HepG2 (cell line): ENCODE data around the gene DCAF4L1. TPM values are rescaled to one million over a fixed set of nuclear protein-coding genes. Genes with fewer than 3 reads are reported as not detected.

Experiments used
- FOXP1 ChIP-seq, 2 experiments: fragments of 450-650 bp in 1 of 2; IDR thresholded peaks; 2 replicates each; pipeline ENCODE4 v1.6.1; 2017 to 2018; ENCODE audit warnings: antibody characterized with exemption in 1 of 2
- HMG20A ChIP-seq: IDR thresholded peaks from 2 replicates; pipeline ENCODE4 v1.6.1; 2016; ENCODE audit warnings: borderline replicate concordance
- HNF1B ChIP-seq: sonication (generic); formaldehyde crosslinking; IDR thresholded peaks from 2 replicates; pipeline ENCODE4 v1.5.1; 2020; ENCODE audit warnings: mild to moderate bottlenecking, moderate library complexity, missing genetic modification reagents
- HOXA5 ChIP-seq: sonication (generic); formaldehyde crosslinking; IDR thresholded peaks from 2 replicates; pipeline ENCODE4 v1.4.0; 2020; ENCODE audit warnings: missing genetic modification reagents
- NKX3-1 ChIP-seq: sonication (generic); formaldehyde crosslinking; IDR thresholded peaks from 2 replicates; pipeline ENCODE4 v1.5.0; 2020; ENCODE audit warnings: missing genetic modification reagents
- NR2C2 ChIP-seq: sonication (generic); formaldehyde crosslinking; IDR thresholded peaks from 2 replicates; pipeline ENCODE4 v1.4.0; 2020; ENCODE audit warnings: missing genetic modification reagents, mild to moderate bottlenecking, moderate library complexity, borderline replicate concordance
- NR2F1 ChIP-seq, 2 experiments: fragments of 450-650 bp in 1 of 2; formaldehyde crosslinking in 1 of 2; IDR thresholded peaks; 2 replicates each; pipeline versions ENCODE4 v1.5.0 to v1.6.1; 2016 to 2020; ENCODE audit warnings: mild to moderate bottlenecking in 1 of 2, missing compliant biosample characterization in 1 of 2, missing genetic modification reagents in 1 of 2, moderate library complexity in 1 of 2
- NRL ChIP-seq: sonication (generic); formaldehyde crosslinking; IDR thresholded peaks from 2 replicates; pipeline ENCODE4 v1.5.0; 2020; ENCODE audit warnings: missing genetic modification reagents, mild to moderate bottlenecking, moderate library complexity, borderline replicate concordance
- RAD21 ChIP-seq: fragments of 450-650 bp; formaldehyde crosslinking; IDR thresholded peaks from 2 replicates; pipeline ENCODE4 v1.5.0; 2020; ENCODE audit warnings: mild to moderate bottlenecking
- SIN3A ChIP-seq: IDR thresholded peaks from 2 replicates; pipeline ENCODE4 v1.6.1; 2011; ENCODE audit warnings: low read depth, mild to moderate bottlenecking, control low read depth, low read length, borderline replicate concordance
- SMAD1 ChIP-seq: sonication (generic); formaldehyde crosslinking; IDR thresholded peaks from 2 replicates; pipeline ENCODE4 v1.4.0; 2020; ENCODE audit warnings: missing genetic modification reagents, low read depth, mild to moderate bottlenecking, borderline replicate concordance
- SP4 ChIP-seq: sonication (generic); formaldehyde crosslinking; IDR thresholded peaks from 2 replicates; pipeline ENCODE4 v1.8.1; 2023; ENCODE audit warnings: mild to moderate bottlenecking, missing genetic modification reagents
- TEF ChIP-seq: sonication (generic); formaldehyde crosslinking; IDR thresholded peaks from 2 replicates; pipeline ENCODE4 v1.5.0; 2020; ENCODE audit warnings: missing genetic modification reagents
- XBP1 ChIP-seq: sonication (generic); formaldehyde crosslinking; IDR thresholded peaks from 2 replicates; pipeline ENCODE4 v1.5.0; 2020; ENCODE audit warnings: missing genetic modification reagents
- ZBTB20 ChIP-seq: sonication (generic); formaldehyde crosslinking; IDR thresholded peaks from 2 replicates; pipeline ENCODE4 v1.8.1; 2023; ENCODE audit warnings: missing genetic modification reagents, low read depth, mild to moderate bottlenecking, borderline replicate concordance
- ZKSCAN1 ChIP-seq: fragments of 150-350 bp; IDR thresholded peaks from 2 replicates; pipeline ENCODE4 v1.6.1; 2014; ENCODE audit warnings: low read length
- ZNF160 ChIP-seq: sonication (generic); formaldehyde crosslinking; IDR thresholded peaks from 2 replicates; pipeline ENCODE4 v1.8.0; 2022; ENCODE audit warnings: mild to moderate bottlenecking, inconsistent platforms, missing genetic modification reagents
- ZNF230 ChIP-seq: sonication (generic); formaldehyde crosslinking; IDR thresholded peaks from 2 replicates; pipeline ENCODE4 v1.4.0; 2020; ENCODE audit warnings: mild to moderate bottlenecking, missing genetic modification reagents
- ZNF232 ChIP-seq: sonication (generic); formaldehyde crosslinking; IDR thresholded peaks from 2 replicates; pipeline ENCODE4 v1.4.0; 2020; ENCODE audit warnings: missing genetic modification reagents, borderline replicate concordance
- ZNF616 ChIP-seq: sonication (generic); formaldehyde crosslinking; IDR thresholded peaks from 2 replicates; pipeline ENCODE4 v1.5.0; 2020; ENCODE audit warnings: low read depth, mild to moderate bottlenecking, missing genetic modification reagents
- ZNF639 ChIP-seq: conservative IDR thresholded peaks from 2 replicates; pipeline ENCODE4 v1.6.1; 2018; ENCODE audit warnings: missing genetic modification reagents
- ZNF644 ChIP-seq: IDR thresholded peaks from 2 replicates; pipeline ENCODE4 v1.6.1; 2016; ENCODE audit warnings: low read depth
- ZNF800 ChIP-seq: sonication (generic); formaldehyde crosslinking; IDR thresholded peaks from 2 replicates; pipeline ENCODE4 v1.4.0; 2020; ENCODE audit warnings: missing genetic modification reagents
- ZSCAN25 ChIP-seq: sonication (generic); formaldehyde crosslinking; IDR thresholded peaks from 2 replicates; pipeline ENCODE4 v1.8.0; 2022; ENCODE audit warnings: mild to moderate bottlenecking, missing genetic modification reagents
- ZSCAN31 ChIP-seq: sonication (generic); formaldehyde crosslinking; IDR thresholded peaks from 2 replicates; pipeline ENCODE4 v1.5.0; 2020; ENCODE audit warnings: low read depth, mild to moderate bottlenecking, missing genetic modification reagents
- polyA plus RNA-seq, 8 experiments: library from polyadenylated mRNA; depleted of rRNA in 3 of 8; stranded (reverse) in 7 of 8; unstranded in 1 of 8; fragments of >200 nt; fragmentation: Illumina TruSeq in 4 of 8; extraction: Trizol in 4 of 8; gene quantifications; 2 replicates each; pipeline versions ENCODE4 v1.2.1 to v1.2.3, GENCODE V29; 2011 to 2016; ENCODE audit warnings: low read depth in 4 of 8, missing spikeins in 1 of 8, mixed read lengths in 1 of 8; ENCODE audit not compliant: insufficient read depth in 1 of 8
- total RNA-seq, 5 experiments: library from RNA; depleted of rRNA; stranded (reverse); fragments of >200 nt; fragmentation: Illumina TruSeq; extraction: Trizol; gene quantifications; 2 replicates each; pipeline ENCODE4 v1.2.3, GENCODE V29; 2016; ENCODE audit warnings: low read depth in 1 of 5

DCAF4L1 gene
- total and polyA plus RNA-seq, 2 of the 13 experiments (the other 11 are each of a cell fraction or from before 2014, with no cell fraction given): 0.05 to 0.09 TPM

- TF ChIP-seq HNF1B (CRISPR knock-in tag) (no peak; the same call in 1 of the 2 replicates), ZNF800 (CRISPR knock-in tag) (no peak), NKX3-1 (CRISPR knock-in tag) (0 out of 2 replicates have a peak, but pooled peaks have one; percentile 71), ZBTB20 (CRISPR knock-in tag) (peak; percentile 75; the same call in 1 of the 2 replicates), HMG20A (CRISPR knock-in tag) (no peak), NRL (CRISPR knock-in tag) (peak; percentile 72), ZKSCAN1 (no peak), ZSCAN31 (0 out of 2 replicates have a peak, but pooled peaks have one; percentile 46), SMAD1 (CRISPR knock-in tag) (no peak), ZNF230 (CRISPR knock-in tag) (no peak), RAD21 (CRISPR knock-in tag) (no peak), HOXA5 (CRISPR knock-in tag) (0 out of 2 replicates have a peak, but pooled peaks have one; percentile 65), XBP1 (CRISPR knock-in tag) (no peak), SP4 (CRISPR knock-in tag) (peak; percentile 47; the same call in 1 of the 2 replicates), ZNF644 (CRISPR knock-in tag) (no peak), ZNF232 (CRISPR knock-in tag) (no peak), NR2F1 (CRISPR knock-in tag; IDR thresholded peaks at IDR 0.05) (no peak), SIN3A (peak; percentile 91; the same call in 1 of the 2 replicates), TEF (CRISPR knock-in tag) (no peak), ZNF160 (CRISPR knock-in tag) (0 out of 2 replicates have a peak, but pooled peaks have one; percentile 27), NR2C2 (CRISPR knock-in tag) (peak; percentile 98), ZNF616 (no peak), FOXP1 (IDR thresholded peaks at IDR 0.05) (no peak), FOXP1 (CRISPR knock-in tag; IDR thresholded peaks at IDR 0.05) (no peak), ZNF639 (CRISPR knock-in tag) (0 out of 2 replicates have a peak, but pooled peaks have one; percentile 48), ZSCAN25 (no peak; the same call in 1 of the 2 replicates)
Measured at GRCh38 chr4:41990365-41991111, 9.0 kb downstream of the DCAF4L1 start, which contains the start of gene SLC30A9 (continued).
